GM10847 (cell line): ENCODE results near the gene IL31.

Experiments used
- POLR2A ChIP-seq: IDR thresholded peaks from 2 replicates; pipeline ENCODE4 v1.6.1; 2011; ENCODE audit not compliant: insufficient read length; ENCODE audit errors: extremely low read depth

Gene IL31

GRCh38 chr12:122145505-122146330, 28.3 kb downstream of the IL31 start:
- no peak for TF ChIP-seq POLR2A

GRCh38 chr12:122144885-122145284, 29.1 kb downstream of the IL31 start:
- TF ChIP-seq POLR2A = no peak

- no peak for TF ChIP-seq POLR2A
Measured at GRCh38 chr12:122142857-122143256, 31.2 kb downstream of the IL31 start.

GRCh38 chr12:122141911-122142725, 31.9 kb downstream of the IL31 start:
- TF ChIP-seq POLR2A = no peak

- TF ChIP-seq POLR2A = no peak
Measured at GRCh38 chr12:122140467-122141257, 33.4 kb downstream of the IL31 start.

- TF ChIP-seq POLR2A = no peak
Measured at GRCh38 chr12:122139941-122140340, 34.1 kb downstream of the IL31 start.

- TF ChIP-seq POLR2A = no peak
Measured at GRCh38 chr12:122139266-122139665, 34.8 kb downstream of the IL31 start.

- TF ChIP-seq POLR2A = no peak
Measured at GRCh38 chr12:122138616-122139015, 35.4 kb downstream of the IL31 start.

- no peak for TF ChIP-seq POLR2A
Measured at GRCh38 chr12:122138181-122138580, 35.8 kb downstream of the IL31 start.

GRCh38 chr12:122137681-122138080, 36.3 kb downstream of the IL31 start:
- TF ChIP-seq POLR2A = no peak

GRCh38 chr12:122137229-122137628, 36.8 kb downstream of the IL31 start:
- no peak for TF ChIP-seq POLR2A

- TF ChIP-seq POLR2A = no peak
Measured at GRCh38 chr12:122135437-122136031, 38.5 kb downstream of the IL31 start.

GRCh38 chr12:122133192-122133950, 40.6 kb downstream of the IL31 start:
- TF ChIP-seq POLR2A = no peak

GRCh38 chr12:122130150-122130549, 43.9 kb downstream of the IL31 start:
- TF ChIP-seq POLR2A = no peak
